Measurements from ENCODE around the gene NEK1. TPM values are rescaled to one million over a fixed set of nuclear protein-coding genes. Genes with fewer than 3 reads are reported as not detected.

The NEK1 gene
- polyA plus RNA-seq, 1 donor from 2014 or later: 17.1 TPM

- Histone ChIP-seq H3K9ac (ENCODE audit: low read length) (no peak overlapping the region), H4K20me1 (ENCODE audit: insufficient read depth) (no peaks in the 10 kb centered on the region), H3F3A (ENCODE audit: insufficient read depth, low read length, poor library complexity, severe bottlenecking) (no peaks in the 10 kb centered on the region), H3K36me3 (ENCODE audit: insufficient read depth, low read length) (peaks cover 4% of the 10 kb centered on the region), H3K27ac (ENCODE audit: low read length) (no peak overlapping the region), H3K4me2 (ENCODE audit: low read length) (no peak overlapping the region), H3K4me3 (ENCODE audit: low read length) (no peak overlapping the region), H3K9me2 (ENCODE audit: insufficient read depth, low read length) (no peaks in the 10 kb centered on the region), H3K9me3 (ENCODE audit: low read length) (no peaks in the 10 kb centered on the region), H3K27me3 (ENCODE audit: insufficient read depth, low read depth, low read length) (no peaks in the 10 kb centered on the region), H2AFZ (ENCODE audit: low read depth, low read length) (no peak overlapping the region), H3K79me2 (replicated peaks; ENCODE audit: insufficient read depth, low read length) (no peaks in the 10 kb centered on the region)
- TF ChIP-seq REST (IDR thresholded peaks at IDR 0.05; ENCODE audit: borderline replicate concordance): no peak
- no peak for TF ChIP-seq CTCF (IDR thresholded peaks at IDR 0.05; ENCODE audit: poor library complexity, severe bottlenecking)
- TF ChIP-seq MXI1 (conservative IDR thresholded peaks at IDR 0.05; ENCODE audit: poor library complexity, severe bottlenecking): no peak
- no peak for TF ChIP-seq POLR2AphosphoS5 (IDR thresholded peaks at IDR 0.05)
- TF ChIP-seq EP300 (conservative IDR thresholded peaks at IDR 0.05; ENCODE audit: poor library complexity, severe bottlenecking): no peak
- no peak for TF ChIP-seq TAF1 (IDR thresholded peaks at IDR 0.05; ENCODE audit: low read depth)
- no peak for TF ChIP-seq EZH2 (IDR thresholded peaks at IDR 0.05; ENCODE audit: borderline replicate concordance, insufficient read depth, low read length, poor library complexity, severe bottlenecking)
- no peak for TF ChIP-seq SMC3 (conservative IDR thresholded peaks at IDR 0.05; ENCODE audit: poor library complexity)
- no peak for TF ChIP-seq RAD21 (conservative IDR thresholded peaks at IDR 0.05)
These were observed 195.9 kb downstream of the NEK1 start for GRCh38 chr4:169416461-169416860.

- no peaks in the 10 kb centered on the region for H3F3A ChIP-seq (ENCODE audit: insufficient read depth, low read length, poor library complexity, severe bottlenecking)
These were observed 197.5 kb downstream of the NEK1 start for GRCh38 chr4:169414913-169415312.

More at GRCh38 chr4:169414913-169415312, 197.5 kb downstream of the NEK1 start:
- Histone ChIP-seq H3K36me3 (ENCODE audit: insufficient read depth, low read length) (peaks cover 4% of the 10 kb centered on the region), H3K9me2 (ENCODE audit: insufficient read depth, low read length) (no peaks in the 10 kb centered on the region), H3K79me2 (replicated peaks; ENCODE audit: insufficient read depth, low read length) (no peaks in the 10 kb centered on the region), H3K27me3 (ENCODE audit: insufficient read depth, low read depth, low read length) (no peaks in the 10 kb centered on the region), H3K4me3 (ENCODE audit: low read length) (no peak overlapping the region), H4K20me1 (ENCODE audit: insufficient read depth) (no peaks in the 10 kb centered on the region), H3K4me2 (ENCODE audit: low read length) (no peak overlapping the region), H3K27ac (ENCODE audit: low read length) (no peak overlapping the region), H3K9me3 (ENCODE audit: low read length) (no peaks in the 10 kb centered on the region), H3K9ac (ENCODE audit: low read length) (no peak overlapping the region), H2AFZ (ENCODE audit: low read depth, low read length) (no peak overlapping the region)
- TF ChIP-seq EZH2 (IDR thresholded peaks at IDR 0.05; ENCODE audit: borderline replicate concordance, insufficient read depth, low read length, poor library complexity, severe bottlenecking) (no peak), MXI1 (conservative IDR thresholded peaks at IDR 0.05; ENCODE audit: poor library complexity, severe bottlenecking) (no peak)
